OCI-LY7 (cell line): ENCODE results near the gene FKBP2.

Experiments
- CTCF ChIP-seq: fragments of 200-600 bp; sonication (generic); conservative IDR thresholded peaks from 2 replicates; pipeline ENCODE4 v1.5.1; 2014; ENCODE audit warnings: mild to moderate bottlenecking, antibody characterized with exemption, low read length, moderate library complexity, mixed read lengths
- EZH2phosphoT487 ChIP-seq: fragments of 200-600 bp; sonication (generic); IDR thresholded peaks from 2 replicates; pipeline ENCODE4 v1.6.1; 2018; ENCODE audit warnings: low read depth, borderline replicate concordance, mild to moderate bottlenecking, mixed run types, antibody characterized with exemption, low read length, moderate library complexity, mixed read lengths

DNA sequence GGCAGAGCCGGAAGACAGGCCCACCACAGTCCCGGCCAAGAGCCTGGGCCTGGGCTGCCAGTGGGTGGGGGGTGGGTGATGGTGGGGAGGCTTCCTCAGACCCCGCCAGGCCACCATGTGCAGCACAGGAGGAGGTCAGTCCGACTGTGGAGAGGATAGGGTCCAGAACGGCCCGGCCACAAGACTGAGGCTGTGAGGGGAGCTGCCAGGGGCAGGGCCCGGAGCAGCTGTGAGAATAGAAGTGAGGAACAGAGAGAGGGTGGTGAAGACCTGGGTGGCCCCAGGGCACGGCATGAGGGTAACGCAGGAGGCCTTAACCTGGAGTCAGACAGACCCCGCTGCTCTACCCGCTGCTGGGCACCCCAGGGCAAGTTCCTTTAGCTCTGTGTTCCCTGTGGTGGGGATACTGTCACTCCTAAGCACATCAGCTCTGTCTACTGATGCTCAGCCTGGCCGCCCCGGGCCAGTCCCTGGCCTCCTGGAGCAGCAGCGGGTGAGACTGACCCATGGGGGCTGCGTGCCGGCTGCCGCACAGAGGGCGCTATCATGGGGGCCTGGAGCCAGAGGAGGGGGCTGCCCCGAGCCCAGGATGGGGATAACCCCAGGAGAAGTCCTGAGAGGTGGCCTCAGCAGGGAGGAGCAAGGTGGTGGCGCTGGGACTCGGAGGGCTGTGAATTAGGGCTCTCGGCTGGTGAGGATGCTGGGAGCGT is 32.7 kb upstream of the FKBP2 start:
- TF ChIP-seq CTCF (no peak), EZH2phosphoT487 (no peak)
